Lung microvascular endothelial cell (primary cell): ENCODE results near the gene SOCS6. TPM values are rescaled to one million over a fixed set of nuclear protein-coding genes. Genes with fewer than 3 reads are reported as not detected.
"Not testable (repeated sequence)": the region's sequence is repeated elsewhere in the genome, so short reads cannot be mapped to it uniquely, and the experiment has no call there.

Experiments used
- DNase-seq, 2 donors: peaks; one replicate each; pipeline versions ENCODE4 v3.0.0 to v3.0.0-alpha.2; 2010; ENCODE audit warnings: low read depth in 2 of 2
- total RNA-seq: library from RNA; depleted of rRNA; stranded (reverse); fragments of >200 nt; gene quantifications from 2 replicates; pipeline ENCODE4 v1.2.1, GENCODE V29; 2014

SOCS6 gene
- total RNA-seq, 1 donor from 2014 or later = 23.8 TPM

- no peak for DNase-seq
Measured at GRCh38 chr18:70322928-70323327, 34.1 kb downstream of the SOCS6 start.

- no peak for DNase-seq
Measured at GRCh38 chr18:70324897-70325296, 36.1 kb downstream of the SOCS6 start.

GRCh38 chr18:70326255-70326654, 37.4 kb downstream of the SOCS6 start:
- DNase-seq = no peak

GRCh38 chr18:70328169-70328568, 39.3 kb downstream of the SOCS6 start:
- no peak for DNase-seq

- peak; percentile 40 to 67 for DNase-seq
Measured at GRCh38 chr18:70329071-70329470, 40.2 kb downstream of the SOCS6 start.

- peak in 1 of 2 donors; percentile 45 for DNase-seq
Measured at GRCh38 chr18:70330887-70331286, 42.0 kb downstream of the SOCS6 start.

- peak in 1 of 2 donors; percentile 94 for DNase-seq
Measured at GRCh38 chr18:70331456-70332097, 42.7 kb downstream of the SOCS6 start.

- no peak for DNase-seq
Measured at GRCh38 chr18:70332694-70333093, 43.8 kb downstream of the SOCS6 start.

GRCh38 chr18:70333316-70333715, 44.5 kb downstream of the SOCS6 start:
- DNase-seq = no peak

GRCh38 chr18:70333757-70334156, 44.9 kb downstream of the SOCS6 start:
- peak in 1 of 2 donors; percentile 41 for DNase-seq

GRCh38 chr18:70334264-70334663, 45.4 kb downstream of the SOCS6 start:
- no peak for DNase-seq

GRCh38 chr18:70334728-70335329, 46.0 kb downstream of the SOCS6 start:
- no peak for DNase-seq

- peak in 1 of 2 donors; percentile 36 for DNase-seq
Measured at GRCh38 chr18:70335892-70336726, 47.3 kb downstream of the SOCS6 start.

- peak; percentile 20 to 81 for DNase-seq
Measured at GRCh38 chr18:70337139-70337972, 48.5 kb downstream of the SOCS6 start.

GRCh38 chr18:70338890-70339289, 50.0 kb downstream of the SOCS6 start:
- DNase-seq = no peak

GRCh38 chr18:70339915-70340314, 51.1 kb downstream of the SOCS6 start:
- no peak for DNase-seq

GRCh38 chr18:70348481-70348880, 59.6 kb downstream of the SOCS6 start:
- not testable (repeated sequence) for DNase-seq

- no peak for DNase-seq
Measured at GRCh38 chr18:70349316-70349715, 60.5 kb downstream of the SOCS6 start.

- peak; percentile 5 to 39 for DNase-seq
Measured at GRCh38 chr18:70354080-70354479, 65.2 kb downstream of the SOCS6 start.

GRCh38 chr18:70354771-70355170, 65.9 kb downstream of the SOCS6 start:
- no peak for DNase-seq

GRCh38 chr18:70355620-70356385, 67.0 kb downstream of the SOCS6 start:
- DNase-seq = no peak
